IMR-90 (cell line): ENCODE measurements around the gene MVP. TPM values are rescaled to one million over a fixed set of nuclear protein-coding genes. Genes with fewer than 3 reads are reported as not detected.

Source experiments
- ATAC-seq: fragments of 200-7000 bp; cut with Tn5 transposase; 2 replicates; pipeline ENCODE4 v1.9.1; 2020; ENCODE audit warnings: low read depth, mild to moderate bottlenecking, moderate library complexity
- BruUV-seq: library from RNA; stranded (reverse); fragments of 400-500 nt; replicated peaks from 2 replicates; lab custom pipeline; 2021; lab: Mats Ljungman, UMichigan
- CTCF ChIA-PET: fragments of 300-600 bp; formaldehyde crosslinking; extraction: SDS; loops from one replicate; lab custom pipeline; 2021; ENCODE audit warnings: antibody characterized with exemption; lab: Yijun Ruan, JAX
- POLR2A ChIA-PET: fragments of 300-600 bp; sonication (Branson Sonifier 250); formaldehyde crosslinking; loops from one replicate; lab custom pipeline; 2022; ENCODE audit warnings: antibody characterized with exemption; ENCODE audit not compliant: unreplicated experiment; lab: Charles Lee
- DNase-seq: peaks from one replicate; pipeline ENCODE4 v3.0.0; 2013
- H2AFZ ChIP-seq: replicated peaks from 2 replicates; pipeline ENCODE3; 2013; ENCODE audit warnings: low read length, mild to moderate bottlenecking; ENCODE audit not compliant: poor library complexity
- H2AK5ac ChIP-seq: 2 replicates; pipeline ENCODE4 v1.6.1; 2013; ENCODE audit warnings: low read depth, low read length, inconsistent platforms
- H2AK9ac ChIP-seq: replicated peaks from 2 replicates; pipeline ENCODE3; 2013; ENCODE audit warnings: mild to moderate bottlenecking, low read depth, low read length, moderate library complexity; ENCODE audit not compliant: poor library complexity
- H2BK120ac ChIP-seq: 2 replicates; pipeline ENCODE4 v1.6.1; 2013; ENCODE audit warnings: low read depth, low read length, inconsistent platforms
- H2BK15ac ChIP-seq: 3 replicates; pipeline ENCODE4 v1.6.1; 2013; ENCODE audit warnings: low read depth, low read length, inconsistent platforms
- H2BK20ac ChIP-seq: 2 replicates; pipeline ENCODE4 v1.6.1; 2013; ENCODE audit warnings: low read depth, mild to moderate bottlenecking, inconsistent platforms, low read length, moderate library complexity
- H2BK5ac ChIP-seq: 2 replicates; pipeline ENCODE4 v1.6.1; 2013; ENCODE audit warnings: mild to moderate bottlenecking, low read depth, low read length, inconsistent platforms; ENCODE audit not compliant: poor library complexity, severe bottlenecking
- H3K14ac ChIP-seq: replicated peaks from 2 replicates; pipeline ENCODE4 v1.6.1; 2013; ENCODE audit warnings: low read depth, low read length, inconsistent platforms
- H3K18ac ChIP-seq: 2 replicates; pipeline ENCODE4 v1.6.1; 2013; ENCODE audit warnings: low read depth, low read length, control low read depth
- H3K23ac ChIP-seq: 2 replicates; pipeline ENCODE4 v1.6.1; 2013; ENCODE audit warnings: low read depth, low read length, inconsistent platforms
- H3K27ac ChIP-seq: 2 replicates; pipeline ENCODE4 v1.5.1; 2013; ENCODE audit warnings: mild to moderate bottlenecking, control low read depth, low read length; ENCODE audit not compliant: insufficient read depth
- H3K27me3 ChIP-seq: 2 replicates; pipeline ENCODE4 v1.6.1; 2013; ENCODE audit warnings: low read length; ENCODE audit not compliant: control insufficient read depth, insufficient read depth
- H3K36me3 ChIP-seq: 2 replicates; pipeline ENCODE4 v1.6.1; 2013; ENCODE audit warnings: low read length, mixed read lengths; ENCODE audit not compliant: control insufficient read depth, insufficient read depth
- H3K4ac ChIP-seq: 2 replicates; pipeline ENCODE4 v1.6.1; 2013; ENCODE audit warnings: low read depth, low read length, inconsistent platforms
- H3K4me1 ChIP-seq: 2 replicates; pipeline ENCODE4 v1.6.1; 2013; ENCODE audit warnings: low read length, mixed read lengths; ENCODE audit not compliant: control insufficient read depth, insufficient read depth
- H3K4me2 ChIP-seq: 2 replicates; pipeline ENCODE4 v1.6.1; 2013; ENCODE audit warnings: low read depth, mild to moderate bottlenecking, control low read depth, low read length, moderate library complexity
- H3K4me3 ChIP-seq: 2 replicates; pipeline ENCODE4 v1.5.1; 2013; ENCODE audit warnings: low read depth, mild to moderate bottlenecking, control low read depth, low read length, moderate library complexity; ENCODE audit not compliant: insufficient read depth
- H3K56ac ChIP-seq: 2 replicates; pipeline ENCODE4 v1.6.1; 2013; ENCODE audit warnings: low read length, inconsistent platforms; ENCODE audit not compliant: insufficient read depth; ENCODE audit errors: extremely low read depth
- H3K79me1 ChIP-seq, 2 experiments: 2 replicates each; pipeline ENCODE4 v1.6.1; 2013; ENCODE audit warnings: low read length in 2 of 2, inconsistent platforms in 1 of 2, low read depth in 1 of 2
- H3K9ac ChIP-seq: 2 replicates; pipeline ENCODE4 v1.6.1; 2013; ENCODE audit warnings: low read depth, low read length, control low read depth
- H3K9me1 ChIP-seq: 2 replicates; pipeline ENCODE4 v1.6.1; 2013; ENCODE audit warnings: low read length, inconsistent platforms; ENCODE audit not compliant: insufficient read depth
- H3K9me3 ChIP-seq: 2 replicates; pipeline ENCODE4 v1.6.1; 2013; ENCODE audit warnings: low read length; ENCODE audit not compliant: control insufficient read depth, insufficient read depth
- H4K20me1 ChIP-seq: 2 replicates; pipeline ENCODE4 v1.6.1; 2013; ENCODE audit warnings: low read length, inconsistent platforms; ENCODE audit not compliant: insufficient read depth
- H4K5ac ChIP-seq: 2 replicates; pipeline ENCODE4 v1.6.1; 2013; ENCODE audit warnings: mild to moderate bottlenecking, low read depth, low read length, control low read depth
- H4K8ac ChIP-seq, 2 experiments: 2 replicates each; pipeline ENCODE4 v1.6.1; 2013; ENCODE audit warnings: low read depth in 2 of 2, low read length in 2 of 2, control low read depth in 1 of 2, inconsistent platforms in 1 of 2
- H4K91ac ChIP-seq: 2 replicates; pipeline ENCODE4 v1.6.1; 2013; ENCODE audit warnings: low read depth, low read length, inconsistent platforms; ENCODE audit not compliant: insufficient read depth
- BHLHE40 ChIP-seq: fragments of 150-350 bp; IDR thresholded peaks from 2 replicates; pipeline ENCODE4 v1.6.1; 2016; ENCODE audit warnings: mild to moderate bottlenecking, low read depth, low read length
- CHD1 ChIP-seq: IDR thresholded peaks from 2 replicates; pipeline ENCODE4 v1.6.1; 2012; ENCODE audit warnings: low read depth, low read length, improper control_type of control experiment
- FOS ChIP-seq: fragments of 150-350 bp; IDR thresholded peaks from 2 replicates; pipeline ENCODE4 v1.6.1; 2016; ENCODE audit warnings: low read depth, low read length
- MAFK ChIP-seq: IDR thresholded peaks from 2 replicates; pipeline ENCODE4 v1.6.1; 2012; ENCODE audit warnings: low read depth, low read length, improper control_type of control experiment
- MAZ ChIP-seq: IDR thresholded peaks from 2 replicates; pipeline ENCODE4 v1.6.1; 2012; ENCODE audit warnings: low read depth, mild to moderate bottlenecking, low read length, improper control_type of control experiment, moderate library complexity, borderline replicate concordance
- POLR2A ChIP-seq: IDR thresholded peaks from 2 replicates; pipeline ENCODE4 v1.6.1; 2012; ENCODE audit warnings: mild to moderate bottlenecking, low read depth, low read length
- RAD21 ChIP-seq: IDR thresholded peaks from 2 replicates; pipeline ENCODE4 v1.6.1; 2012; ENCODE audit warnings: low read length, improper control_type of control experiment
- RCOR1 ChIP-seq: IDR thresholded peaks from 2 replicates; pipeline ENCODE4 v1.6.1; 2012; ENCODE audit warnings: mild to moderate bottlenecking, low read length, improper control_type of control experiment; ENCODE audit not compliant: insufficient replicate concordance
- RFX5 ChIP-seq: IDR thresholded peaks from 2 replicates; pipeline ENCODE4 v1.8.0; 2012; ENCODE audit warnings: low read depth, mild to moderate bottlenecking, low read length, moderate library complexity
- SMC3 ChIP-seq: fragments of 150-350 bp; IDR thresholded peaks from 2 replicates; pipeline ENCODE4 v1.6.1; 2016; ENCODE audit warnings: low read depth, mild to moderate bottlenecking, antibody characterized with exemption, low read length, moderate library complexity
- USF2 ChIP-seq: fragments of 150-350 bp; IDR thresholded peaks from 2 replicates; pipeline ENCODE4 v1.6.1; 2017; ENCODE audit warnings: mild to moderate bottlenecking, antibody characterized with exemption, low read length, low read depth
- WGBS, 2 experiments: methylation state at CpG; one replicate each; pipeline versions ENCODE4 v1.1.5 to v1.1.7; 2013; ENCODE audit warnings: missing lambda C conversion rate in 2 of 2; ENCODE audit not compliant: insufficient read length in 1 of 2; ENCODE audit errors: extremely low coverage in 2 of 2; 5-methylcytosine and 5-hydroxymethylcytosine counted together
- dilution Hi-C: fragments of 300-500 bp; cut with HindIII; formaldehyde crosslinking; loops from one replicate; pipeline ENCODE4 v1.14.3; 2018; ENCODE audit warnings: low sequenced_read_pairs; ENCODE audit not compliant: unreplicated experiment
- in situ Hi-C: fragments of 300-500 bp; cut with MboI; formaldehyde crosslinking; loops from 3 replicates; pipeline ENCODE4 v1.14.3; 2019; ENCODE audit warnings: low sequenced_read_pairs, inconsistent platforms, mixed read lengths
- intact Hi-C: fragments of 100-400 bp; cut with micrococcal nuclease; formaldehyde crosslinking; loops from 2 replicates; pipeline ENCODE4 v1.10.0; 2022
- polyA plus RNA-seq, 3 experiments: library from polyadenylated mRNA; depleted of rRNA; stranded (reverse); fragments of >200 nt; gene quantifications; 2 replicates each; pipeline ENCODE4 v1.2.3, GENCODE V29; 2012; ENCODE audit warnings: low replicate concordance in 1 of 3
- total RNA-seq: library from RNA; depleted of rRNA; stranded (reverse); fragments of >200 nt; gene quantifications from 2 replicates; pipeline ENCODE4 v1.2.3, GENCODE V29; 2012

MVP gene
- total and polyA plus RNA-seq, 2 of the 4 experiments (the other 2 are of a cell fraction): 204 to 319 TPM

GRCh38 chr16:29835926-29836325 lies 15.7 kb downstream of the MVP start:
- H2BK5ac ChIP-seq: no peak overlapping the region
- H3K4me3 ChIP-seq: no peak overlapping the region
- H3K27me3 ChIP-seq: no peaks in the 10 kb centered on the region
- no peak overlapping the region for H4K91ac ChIP-seq
- H2AK9ac ChIP-seq: no peak overlapping the region
- dilution Hi-C loops: no loop called here
- POLR2A ChIA-PET: no interaction called here
- H4K8ac ChIP-seq: no peak overlapping the region
- peaks cover 5% of the 10 kb centered on the region; the same call in 1 of the 2 replicates for H3K9me1 ChIP-seq
- no peaks in the 10 kb centered on the region; the same call in none of the 2 replicates for H3K4me1 ChIP-seq
- no peak overlapping the region for H3K9ac ChIP-seq
- H4K20me1 ChIP-seq: peaks cover 1% of the 10 kb centered on the region; the same call in 1 of the 2 replicates
- no peak overlapping the region for H3K4ac ChIP-seq
- H2AFZ ChIP-seq: no peak overlapping the region
- intact Hi-C loops: no loop called here
- H2BK20ac ChIP-seq: no peak overlapping the region
- no peak overlapping the region for H3K27ac ChIP-seq
- H2BK15ac ChIP-seq: no peak overlapping the region
- no peak overlapping the region for H3K23ac ChIP-seq
- peaks cover 73% of the 10 kb centered on the region for H3K36me3 ChIP-seq
- no peak for DNase-seq
- CTCF ChIA-PET: interaction anchor here (0.6 kb wide), 1 partner anchor 79 kb away, joined by 8 read pairs; no protein-coding TSS in a partner anchor
- H3K18ac ChIP-seq: no peak overlapping the region
- TF ChIP-seq MAFK (no peak), RCOR1 (no peak), CHD1 (no peak), RAD21 (no peak), RFX5 (no peak), USF2 (no peak), BHLHE40 (no peak), FOS (no peak), SMC3 (no peak), POLR2A (no peak), MAZ (no peak)
- no peaks in the 10 kb centered on the region for H3K9me3 ChIP-seq
- no peak overlapping the region for H3K4me2 ChIP-seq
- no peak for ATAC-seq
- no TSS peak for BruUV-seq
- WGBS, 2 experiments: 100% methylated on average over 1 of the region's 7 CpGs; no CpG with 5 or more reads in 1 of the 2 experiments
- H4K5ac ChIP-seq: no peak overlapping the region
- no peak overlapping the region for H2AK5ac ChIP-seq
- H3K14ac ChIP-seq: no peak overlapping the region
- peaks cover 16 to 60% of the 10 kb centered on the region in 2 experiments; a peak in 3 of 4 replicates for H3K79me1 ChIP-seq
- no peak overlapping the region for H2BK120ac ChIP-seq
- H3K56ac ChIP-seq: no peak overlapping the region
- in situ Hi-C loops: no loop called here
